Stimulated activated CD8-positive, alpha-beta memory T cell treated with anti-CD3 and anti-CD28 coated beads, Interleukin-12 subunit alpha, Interleukin-12 subunit beta, amount 100 ng/mL, for 4 hours (primary cell): ENCODE results near the gene TIGD6.

ENCODE experiments used
- DNase-seq: peaks from one replicate; pipeline ENCODE4 v3.0.0-alpha.2; 2020; ENCODE audit warnings: low read depth

The TIGD6 gene

DNA sequence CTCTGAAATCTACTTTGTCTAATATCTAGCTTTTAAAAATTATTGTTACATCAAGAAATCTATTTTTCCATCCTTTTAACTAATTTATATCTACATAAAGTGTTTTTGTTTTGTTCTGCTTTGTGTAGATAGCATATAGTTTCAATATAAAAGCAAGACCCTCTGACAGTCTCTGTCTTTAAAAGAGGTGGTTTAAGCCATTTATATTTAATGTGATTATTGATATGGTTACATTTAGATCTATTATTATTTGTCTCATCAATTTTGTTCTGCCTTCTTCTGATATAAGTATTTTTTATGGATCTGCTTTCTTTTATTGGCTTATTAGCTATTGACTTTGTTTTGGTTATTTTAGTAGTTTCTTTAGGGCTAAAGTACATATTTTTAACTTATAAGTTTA lies 16.1 kb upstream of the TIGD6 start:
- DNase-seq = no peak

DNA sequence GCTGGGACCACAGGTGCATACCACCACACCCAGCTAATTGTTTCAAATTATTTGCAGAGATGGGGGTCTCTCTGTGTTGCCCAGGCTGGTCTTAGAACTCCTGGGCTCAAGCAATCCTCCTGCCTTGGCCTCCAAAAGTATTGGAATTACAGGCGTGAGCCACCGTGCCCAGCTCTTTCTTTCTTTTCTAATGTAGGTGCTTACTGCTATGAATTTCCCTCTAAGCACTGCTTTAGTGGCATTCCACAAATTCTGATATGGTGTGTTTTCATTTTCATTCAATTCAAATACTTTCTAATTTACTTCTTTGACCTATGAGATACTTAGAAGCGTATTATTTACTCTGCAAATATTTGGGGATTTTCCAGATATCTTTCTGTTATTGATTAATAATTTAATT lies 15.0 kb upstream of the TIGD6 start:
- DNase-seq = no peak

DNA sequence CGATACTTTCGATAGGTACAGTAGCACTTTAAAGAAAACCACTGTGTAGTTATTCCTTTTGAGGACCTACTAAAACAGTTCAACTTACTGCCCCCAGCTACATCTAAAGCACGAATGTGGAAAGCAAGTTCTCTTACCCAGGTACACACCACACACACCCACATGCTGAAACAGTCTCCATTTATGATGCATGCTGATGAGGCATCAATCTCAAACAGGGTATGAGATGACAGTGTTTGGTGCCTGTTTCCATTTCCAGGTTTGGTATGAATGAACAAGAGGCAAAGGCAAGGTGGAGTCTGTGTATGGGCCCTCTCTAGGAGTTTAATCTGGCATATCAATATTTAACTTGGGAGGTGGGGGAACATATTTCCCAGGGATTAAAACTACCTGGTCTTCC lies 14.0 kb upstream of the TIGD6 start:
- DNase-seq = no peak

DNA sequence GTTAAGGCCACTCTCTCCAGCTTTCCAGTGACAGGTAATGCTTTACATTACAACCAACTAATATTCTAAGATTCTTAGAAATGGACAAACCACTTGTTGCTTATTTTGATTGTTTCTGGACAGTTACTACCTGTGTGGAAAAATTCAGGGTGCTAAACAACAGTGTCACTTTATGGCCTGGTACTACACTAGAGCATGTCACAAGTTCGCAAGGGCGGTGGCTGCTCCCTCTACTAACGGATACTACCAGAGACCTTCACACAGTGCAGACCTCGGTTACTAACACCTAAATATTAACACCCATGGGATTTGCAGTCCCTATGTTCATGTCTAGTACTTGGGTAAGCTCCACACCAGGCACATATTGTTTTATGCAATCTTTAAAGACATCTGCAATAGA lies 13.5 kb upstream of the TIGD6 start:
- DNase-seq = no peak

DNA sequence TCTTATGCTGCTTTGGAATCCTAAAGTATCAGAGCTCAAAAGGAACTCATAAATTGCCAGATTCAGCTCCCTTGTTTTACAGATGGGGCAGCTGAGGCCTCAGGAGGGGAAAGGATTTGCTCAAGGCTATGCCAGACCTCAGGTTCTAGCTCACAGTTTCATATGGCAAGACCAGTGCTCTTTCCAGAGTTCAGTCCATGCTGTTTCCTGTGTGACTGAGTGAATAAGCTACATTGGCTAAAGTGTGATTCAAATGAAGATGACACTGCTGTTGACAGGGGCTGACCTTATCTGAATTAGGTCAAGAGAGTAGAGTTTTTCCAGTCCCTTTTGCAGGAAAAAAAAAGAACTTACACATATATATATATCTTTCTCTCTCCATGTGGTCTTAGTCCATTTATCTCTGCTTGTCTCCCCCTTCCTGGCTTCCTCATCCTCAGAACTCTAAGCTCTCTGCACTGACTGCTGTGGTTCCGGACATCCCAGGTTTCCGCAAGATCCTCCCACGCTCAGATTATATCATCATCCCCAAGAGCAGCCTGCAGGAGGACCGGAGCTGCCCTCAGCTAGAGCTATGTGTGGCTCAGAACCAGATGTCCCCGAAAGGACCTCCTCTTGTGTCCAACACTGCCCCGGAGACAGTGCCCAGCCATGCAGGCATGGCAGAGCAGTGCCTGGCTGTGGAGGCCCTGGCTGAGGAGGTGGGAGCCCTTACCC lies 9.4 kb upstream of the TIGD6 start:
- DNase-seq = no peak

DNA sequence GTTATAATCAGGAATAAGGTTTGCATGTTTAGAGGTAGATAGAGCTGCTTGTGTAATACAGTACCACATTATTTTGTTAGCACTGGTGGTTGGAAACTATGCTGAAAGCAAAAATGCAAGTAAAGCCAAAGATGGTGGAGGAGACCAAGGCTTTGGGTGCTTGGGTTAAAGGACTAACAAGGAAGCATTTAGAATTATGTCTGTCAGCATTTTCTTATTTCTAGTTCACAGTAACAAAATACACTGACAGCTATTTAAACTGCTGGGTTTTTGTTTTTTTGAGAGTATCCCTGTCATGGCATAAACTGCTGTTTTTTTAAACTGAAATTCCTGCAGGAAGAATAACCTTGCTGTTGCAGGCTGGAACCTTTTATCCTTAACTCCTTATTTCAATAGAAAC lies 6.6 kb upstream of the TIGD6 start:
- DNase-seq = no peak

DNA sequence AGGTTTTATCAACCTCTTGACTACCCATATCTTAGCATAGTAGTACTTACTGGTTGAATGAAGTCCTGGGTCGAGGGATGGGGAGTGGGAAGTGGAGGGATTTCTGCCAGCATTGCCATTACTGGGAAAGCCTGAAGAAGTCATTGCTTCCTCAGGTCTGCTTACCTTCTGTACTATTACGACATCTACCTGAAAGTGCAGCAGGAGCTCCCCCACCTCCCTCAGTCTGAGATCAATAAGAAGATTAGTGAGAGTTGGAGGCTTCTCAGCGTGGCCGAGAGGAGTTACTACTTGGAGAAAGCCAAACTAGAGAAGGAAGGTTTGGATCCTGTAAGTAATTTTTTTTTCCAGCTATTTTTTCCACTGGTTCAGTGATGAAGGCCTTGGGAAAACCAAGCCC lies 5.9 kb upstream of the TIGD6 start:
- no peak for DNase-seq

DNA sequence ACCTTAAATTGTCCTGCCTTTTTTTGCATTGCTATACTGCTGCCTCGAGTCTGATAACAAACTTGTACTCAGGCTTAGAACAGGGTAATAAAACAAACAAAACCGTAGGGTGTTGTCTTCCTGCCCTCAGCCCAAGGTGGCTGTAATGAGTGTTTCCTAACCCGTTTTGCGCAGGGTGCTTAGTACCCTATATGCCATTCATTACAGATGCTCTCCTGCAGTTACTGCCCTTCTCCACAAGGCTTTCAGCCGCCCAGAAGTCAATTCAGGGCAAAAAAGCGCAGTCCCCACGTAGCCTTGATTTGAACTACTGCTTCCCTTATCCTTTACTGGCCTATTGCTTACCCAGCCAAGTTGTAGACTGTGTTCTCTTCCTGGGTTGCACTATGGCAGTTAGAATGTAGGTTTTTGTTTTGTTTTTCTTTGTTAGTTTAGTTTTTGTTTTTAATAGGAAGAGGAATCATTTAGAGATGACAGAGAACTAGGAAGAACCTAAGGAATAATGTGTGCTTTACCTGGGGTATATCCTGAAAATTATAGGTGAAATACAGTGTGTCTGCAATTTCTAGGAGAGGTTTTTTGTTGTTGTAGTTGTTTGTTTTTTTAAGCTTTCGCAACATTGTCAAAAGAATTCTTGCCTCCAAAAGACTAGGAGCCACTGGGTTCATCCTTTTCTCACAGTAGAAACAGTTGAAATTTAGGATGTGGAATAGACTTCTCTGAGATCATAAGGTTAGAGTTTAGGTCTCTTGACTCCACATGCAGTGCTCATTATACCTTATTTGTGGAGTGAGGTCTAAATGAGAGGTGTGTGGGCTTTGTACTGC lies 1.4 kb upstream of the TIGD6 start:
- DNase-seq = peak; percentile 28

DNA sequence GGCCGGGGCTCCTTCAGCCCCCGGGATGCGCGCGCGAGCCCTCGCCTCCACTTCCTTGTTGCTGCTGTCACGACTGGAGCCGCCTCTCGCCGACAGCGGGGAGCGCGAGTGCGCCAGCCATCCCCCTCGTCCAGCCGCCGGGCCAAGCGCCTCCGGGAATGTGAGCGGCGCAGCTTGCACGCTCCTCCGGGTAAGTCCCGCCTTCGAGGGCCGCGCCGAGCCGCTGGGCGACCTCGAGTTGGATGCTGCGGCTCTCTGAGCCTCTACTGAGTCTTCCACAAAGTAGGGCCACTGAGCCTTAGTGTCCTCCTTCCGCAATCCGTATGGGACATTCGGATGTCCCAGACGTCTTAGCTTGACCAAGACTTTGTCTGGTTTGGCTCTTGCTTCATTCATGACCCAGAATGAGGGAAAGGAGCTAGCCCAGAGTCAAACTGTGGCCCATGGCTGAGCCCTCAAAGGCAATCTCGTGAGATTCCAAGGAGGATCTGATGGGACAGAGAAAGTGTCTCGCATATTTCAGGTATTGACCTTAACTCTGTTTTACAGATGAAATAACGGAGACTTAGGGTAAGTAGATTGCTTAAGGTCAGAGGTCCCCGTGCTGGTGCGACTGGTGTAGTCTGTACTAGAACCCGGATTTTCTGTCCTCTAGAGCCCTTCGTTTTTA lies 671 bp upstream of the TIGD6 start:
- DNase-seq = peak; percentile 17

DNA sequence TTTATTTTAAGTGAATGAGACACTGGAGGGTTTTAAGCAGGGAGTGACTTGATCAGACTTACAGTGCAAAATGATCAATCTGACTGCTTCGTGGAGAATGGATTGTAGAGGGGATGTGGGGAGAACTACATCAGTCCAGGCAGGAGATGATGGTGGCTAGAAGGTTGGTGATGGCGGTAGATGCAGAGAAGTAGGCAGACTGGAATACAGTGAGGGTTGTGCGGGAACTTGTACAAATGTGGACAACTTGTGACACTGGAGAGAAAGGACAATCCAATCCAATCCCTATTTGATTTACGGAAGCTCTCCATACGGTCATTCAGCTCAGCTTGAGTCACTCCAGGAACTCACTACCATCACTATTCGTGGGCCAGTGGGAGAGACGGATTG lies 593 bp downstream of the TIGD6 start:
- DNase-seq = no peak

DNA sequence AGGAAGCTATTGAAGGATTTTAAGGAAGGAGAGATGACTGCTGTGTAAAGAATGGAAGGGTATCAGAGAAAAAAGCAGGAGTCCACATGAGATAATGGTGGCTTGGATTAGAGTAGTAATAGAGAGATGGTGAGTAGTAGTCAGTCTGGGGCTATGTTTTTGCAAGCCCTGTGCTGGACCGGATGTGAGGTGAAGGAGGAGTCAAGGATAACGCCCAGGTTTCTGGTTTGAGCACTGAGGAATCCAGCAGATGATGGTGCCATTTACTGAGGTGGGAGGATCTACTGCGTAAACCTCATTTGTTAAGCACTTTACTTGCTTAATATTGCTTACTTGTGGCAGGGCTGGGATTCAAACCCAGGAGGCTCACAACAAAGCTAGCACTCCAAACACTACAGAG lies 1.1 kb downstream of the TIGD6 start:
- no peak for DNase-seq

DNA sequence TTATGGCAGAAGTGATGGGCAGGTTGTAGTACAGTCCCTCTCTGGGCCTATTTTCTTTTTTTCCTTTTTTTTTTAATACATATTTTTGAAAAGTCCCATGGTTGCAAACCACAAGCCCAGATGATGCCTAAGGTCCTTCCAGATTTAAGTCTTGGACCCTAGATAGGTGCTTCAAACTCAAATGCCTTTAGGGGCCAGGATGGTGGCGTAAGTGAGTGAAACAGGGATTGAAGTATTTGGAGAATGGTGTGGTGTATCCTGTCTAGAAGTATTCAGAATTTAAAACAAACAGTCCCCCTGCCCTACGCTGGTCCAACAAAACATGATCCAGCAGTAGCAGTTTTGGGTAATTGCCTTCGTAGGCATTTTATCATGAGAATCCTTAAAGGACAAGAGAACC lies 2.2 kb downstream of the TIGD6 start:
- DNase-seq = no peak

DNA sequence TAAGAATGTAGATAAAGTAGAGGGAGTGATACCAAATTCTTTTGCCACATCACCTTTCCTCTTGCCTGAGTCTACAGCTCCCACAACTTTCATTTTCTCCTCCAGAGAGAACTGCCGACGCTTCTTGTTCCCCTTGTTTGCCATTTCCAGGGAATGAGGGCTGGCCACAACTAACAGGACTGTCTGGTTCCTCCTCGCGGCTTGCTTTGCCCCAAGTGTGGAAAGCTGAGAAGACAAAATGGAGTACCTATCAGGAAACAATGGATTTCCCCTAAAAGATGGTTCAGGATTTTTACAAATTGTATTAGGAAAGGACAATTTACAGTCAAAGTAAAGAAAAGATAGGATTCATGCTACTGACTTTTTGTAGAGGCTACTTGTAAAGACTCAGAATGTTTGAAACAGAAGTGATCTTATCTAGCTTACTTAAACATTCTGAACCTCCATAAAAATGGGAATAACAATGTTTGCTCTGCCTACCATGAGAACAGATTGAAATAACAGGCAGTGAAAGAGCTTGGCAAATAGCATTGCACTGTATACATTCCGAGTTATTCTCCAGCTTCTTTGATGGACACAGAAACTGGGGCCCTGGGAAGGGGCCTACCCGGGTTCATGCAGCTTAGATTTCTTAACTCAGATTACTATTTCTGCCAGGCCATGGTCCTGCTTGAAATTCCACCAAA lies 4.1 kb downstream of the TIGD6 start:
- no peak for DNase-seq

DNA sequence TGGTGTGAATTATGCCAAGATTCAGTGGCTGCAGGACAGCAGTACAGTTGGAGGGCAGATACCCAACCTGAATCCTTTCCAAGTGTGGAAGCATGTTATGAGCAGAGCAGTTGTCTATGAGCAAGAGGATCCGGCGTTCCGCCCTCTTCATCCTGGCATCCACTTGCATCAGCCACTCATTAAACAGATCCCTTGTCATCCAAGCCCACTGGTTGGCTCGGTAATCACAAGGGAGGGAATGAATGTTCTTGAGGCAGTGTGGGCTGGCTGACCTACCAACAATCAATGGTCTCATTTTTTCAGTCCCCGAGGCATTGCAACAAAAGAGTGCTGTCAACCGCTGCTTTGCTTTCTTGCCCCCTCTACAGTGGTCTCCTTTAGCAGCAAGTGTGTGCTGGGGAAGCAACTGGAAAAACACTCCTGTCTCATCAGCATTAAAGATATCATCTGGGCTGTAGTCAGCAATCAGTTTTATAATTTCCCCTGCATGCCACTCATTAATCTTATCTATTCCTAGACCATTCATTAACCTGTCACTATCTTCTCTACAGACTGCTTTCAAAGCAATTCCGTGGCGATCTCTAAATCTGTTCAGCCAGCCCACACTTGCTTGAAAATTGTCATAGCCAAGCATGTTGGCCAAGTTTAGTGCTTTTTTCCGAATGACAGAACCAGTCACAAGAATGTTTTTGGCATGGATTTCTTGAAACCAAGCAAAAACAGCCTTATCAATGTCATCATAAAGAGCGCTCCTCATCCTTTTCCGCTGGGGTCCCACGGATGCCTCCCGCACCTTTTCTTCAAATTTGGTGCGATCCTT lies 4.9 kb downstream of the TIGD6 start:
- DNase-seq = no peak

DNA sequence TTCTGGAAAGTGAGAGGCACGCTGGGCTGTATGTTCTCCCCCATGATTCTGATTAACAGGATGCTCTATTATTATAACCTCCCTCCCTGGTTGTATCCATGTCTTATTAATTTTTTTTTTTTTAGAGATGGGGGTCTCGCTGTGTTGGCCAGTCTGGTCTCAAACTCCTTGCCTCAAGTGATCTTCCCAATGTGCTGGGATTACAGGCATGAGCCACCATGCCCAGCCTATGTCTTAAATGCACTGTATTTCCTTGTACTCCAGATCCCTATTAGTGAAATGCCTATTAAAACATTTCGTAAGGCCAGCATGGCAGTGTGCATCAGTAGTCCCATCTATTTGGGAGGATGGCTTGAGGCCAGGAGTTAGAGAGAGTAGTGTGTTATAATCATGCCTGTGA lies 7.0 kb downstream of the TIGD6 start:
- no peak for DNase-seq

DNA sequence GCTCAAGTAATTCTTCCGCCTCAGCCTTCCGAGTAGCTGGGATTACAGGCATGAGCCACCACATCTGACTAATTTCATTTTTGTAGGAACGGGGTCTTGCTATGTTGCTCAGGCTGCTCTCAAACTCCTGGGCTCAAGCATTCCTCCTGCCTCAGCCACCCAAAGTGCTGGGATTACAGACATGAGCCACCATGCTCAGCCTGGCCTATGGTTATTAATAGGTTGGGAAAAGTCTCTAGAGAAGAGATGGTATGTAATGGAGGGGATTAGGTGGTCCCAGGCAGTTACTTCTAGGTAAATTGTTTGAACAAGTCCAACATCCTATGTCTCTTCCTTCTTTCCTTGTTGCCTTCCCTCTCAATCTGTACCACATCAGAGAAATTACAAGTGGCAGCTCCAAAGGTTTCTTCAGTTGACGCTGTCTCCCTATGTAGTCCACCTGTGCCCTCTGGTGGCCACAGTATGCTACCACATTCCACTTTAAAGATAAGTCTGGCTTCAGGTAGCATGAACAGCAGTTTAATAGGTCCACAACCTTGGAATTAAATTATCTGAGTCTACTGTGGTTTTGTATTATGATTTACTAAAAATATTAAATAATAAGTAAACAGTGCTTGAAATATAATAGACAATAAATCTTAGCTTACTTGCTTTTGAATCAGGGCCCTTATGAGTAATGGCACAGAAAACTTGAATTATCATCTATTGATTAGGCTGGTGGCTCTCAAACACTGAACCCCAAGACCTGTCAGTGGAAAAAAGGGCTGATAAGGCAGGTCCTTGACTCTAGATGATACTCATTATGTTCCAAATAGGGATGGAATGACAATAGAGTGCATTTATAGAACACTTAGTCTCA lies 9.7 kb downstream of the TIGD6 start:
- DNase-seq = peak; percentile 37

DNA sequence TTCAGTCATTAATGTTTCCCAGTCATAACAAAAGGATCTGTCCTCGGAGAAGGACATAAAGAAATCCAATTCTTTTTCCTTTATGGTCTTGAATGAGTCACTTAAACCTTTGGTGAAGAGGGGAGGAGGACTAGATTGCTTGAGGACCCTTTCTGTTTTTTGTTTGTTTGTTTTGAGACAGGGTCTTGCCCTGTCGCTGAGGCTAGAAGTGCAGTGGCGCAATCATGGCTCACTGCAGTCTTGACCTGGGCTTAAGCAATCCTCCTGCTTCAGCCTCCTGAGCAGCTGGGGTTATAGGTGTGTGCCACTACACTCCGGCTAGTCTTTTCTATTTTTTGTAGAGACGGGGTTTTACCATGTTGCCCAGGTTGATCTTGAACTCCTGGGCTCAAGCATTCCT lies 12.3 kb downstream of the TIGD6 start:
- no peak for DNase-seq

DNA sequence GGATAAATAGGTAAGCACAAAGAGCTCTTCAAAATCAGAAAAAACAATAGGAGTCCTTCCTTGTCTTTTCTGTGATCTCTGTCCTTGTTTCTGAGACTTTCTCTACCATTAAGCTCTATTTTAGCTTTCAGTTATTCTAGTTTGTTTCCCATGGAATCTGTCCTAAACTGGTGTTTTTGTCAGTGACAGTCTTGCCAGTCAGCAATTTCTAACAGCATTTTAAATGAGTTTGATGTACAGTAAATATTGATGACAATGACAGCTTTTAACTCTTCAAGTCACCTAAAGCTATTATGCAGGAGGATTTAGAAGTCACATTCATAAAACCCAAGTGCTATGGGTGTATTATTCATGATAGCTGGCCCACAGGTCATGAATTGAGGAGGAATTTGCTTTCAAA lies 17.9 kb downstream of the TIGD6 start:
- no peak for DNase-seq

DNA sequence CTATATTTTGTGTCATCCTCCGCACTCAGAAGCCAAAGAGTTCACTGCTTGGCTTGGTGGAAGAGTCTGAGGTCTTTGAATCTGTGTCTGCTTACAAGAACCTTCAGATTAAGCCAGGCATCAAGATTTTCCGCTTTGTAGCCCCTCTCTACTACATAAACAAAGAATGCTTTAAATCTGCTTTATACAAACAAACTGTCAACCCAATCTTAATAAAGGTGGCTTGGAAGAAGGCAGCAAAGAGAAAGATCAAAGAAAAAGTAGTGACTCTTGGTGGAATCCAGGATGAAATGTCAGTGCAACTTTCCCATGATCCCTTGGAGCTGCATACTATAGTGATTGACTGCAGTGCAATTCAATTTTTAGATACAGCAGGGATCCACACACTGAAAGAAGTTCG lies 19.2 kb downstream of the TIGD6 start:
- DNase-seq = no peak

DNA sequence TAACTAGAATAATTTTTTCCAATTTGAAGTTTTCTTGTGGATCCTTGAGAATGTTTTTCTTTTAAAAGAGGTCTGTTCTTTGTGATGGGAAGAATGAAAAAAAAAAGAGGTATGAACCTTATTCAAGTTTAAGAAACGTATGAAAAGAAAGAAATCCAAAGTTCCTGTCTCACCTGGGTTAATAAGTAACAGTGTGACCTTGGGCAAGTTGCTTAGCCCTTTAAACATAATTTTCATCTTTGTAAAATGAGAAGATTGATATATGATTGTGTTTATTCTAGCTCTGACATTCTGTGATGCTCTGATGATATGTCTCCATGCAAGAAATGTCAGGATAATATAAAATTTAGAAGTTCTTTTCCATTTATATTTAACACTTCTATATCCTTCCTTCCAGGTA lies 20.6 kb downstream of the TIGD6 start:
- no peak for DNase-seq

DNA sequence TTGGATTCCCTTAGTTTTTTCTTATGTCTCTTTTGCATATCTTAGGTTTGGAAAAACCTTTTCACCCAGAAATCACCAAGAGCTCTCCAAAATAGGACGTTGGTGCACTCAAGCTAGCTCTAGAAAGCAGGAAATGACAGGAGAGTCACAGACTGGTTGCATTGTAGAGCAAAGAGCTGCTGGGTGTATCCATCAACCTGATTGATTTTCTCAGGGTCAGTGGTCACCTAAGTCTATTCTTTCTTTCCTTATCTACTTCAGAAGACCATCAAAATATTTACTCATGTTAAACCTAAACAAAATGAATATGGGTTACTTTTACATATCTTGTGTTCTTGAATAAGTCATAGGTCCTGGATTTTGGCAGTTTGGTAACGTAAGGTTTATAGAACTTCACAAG lies 25.0 kb downstream of the TIGD6 start:
- DNase-seq = no peak
